Measurements from ENCODE around the gene PLEKHA7.

Gene PLEKHA7

DNA sequence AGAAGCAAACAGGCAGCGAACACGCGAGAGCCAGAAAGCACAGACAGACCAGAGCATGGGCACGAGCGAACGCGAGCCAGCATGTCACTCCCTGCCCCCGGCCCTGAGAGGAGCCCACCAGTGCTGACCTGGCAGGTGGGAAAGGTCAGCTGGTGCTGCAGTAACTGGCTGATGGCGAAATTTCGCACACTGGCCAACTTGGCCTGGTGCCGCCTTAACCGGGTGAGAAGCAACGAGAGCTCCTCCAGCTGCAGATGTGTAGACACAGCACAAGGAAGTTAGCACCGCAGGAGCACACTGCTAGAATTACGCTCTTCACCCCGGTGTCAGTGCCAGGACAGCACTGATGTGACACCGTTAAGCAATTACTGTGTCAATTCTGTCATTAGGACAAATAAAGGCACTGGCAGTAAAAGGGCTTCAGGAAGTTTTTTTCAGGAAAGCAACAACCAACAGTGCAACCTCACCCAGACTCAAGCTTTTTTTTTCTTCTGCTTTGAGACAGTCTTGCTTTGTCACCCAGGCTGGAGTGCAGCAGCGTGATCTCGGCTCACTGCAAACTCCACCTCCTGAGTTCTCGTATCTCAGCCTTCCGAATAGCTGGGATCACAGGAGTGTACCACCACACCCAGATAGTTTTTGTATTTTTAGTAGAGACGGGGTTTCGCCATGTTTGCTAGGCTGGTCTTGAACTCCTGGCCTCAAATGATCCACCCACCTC, 199.0 kb downstream of the PLEKHA7 start:
- peak in 31 of 56 donors; percentile 15 to 56 (median 29) for DNase-seq

- DNase-seq: no peak
These were observed 199.7 kb downstream of the PLEKHA7 start for GRCh38 chr11:16814410-16815046.

DNA sequence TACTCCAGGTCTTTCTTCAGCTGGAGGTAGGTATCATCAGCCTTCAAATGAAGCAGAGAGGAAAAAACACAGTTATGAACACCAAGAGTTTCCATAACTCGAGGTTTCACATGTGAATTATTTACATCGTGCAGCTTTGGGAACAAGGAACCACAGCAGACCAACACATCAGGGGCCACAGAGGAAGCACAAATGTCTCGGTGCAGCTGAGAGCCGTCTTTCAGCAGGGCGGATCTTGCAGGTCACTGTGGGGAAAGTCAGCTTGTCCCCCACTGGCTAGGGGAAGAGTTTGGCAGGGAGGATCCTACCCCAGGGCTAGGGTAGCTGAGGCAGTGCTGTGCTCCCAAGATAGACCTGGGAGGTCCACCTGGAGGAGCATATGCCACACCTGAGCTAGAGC, 201.1 kb downstream of the PLEKHA7 start:
- no peak for DNase-seq

DNA sequence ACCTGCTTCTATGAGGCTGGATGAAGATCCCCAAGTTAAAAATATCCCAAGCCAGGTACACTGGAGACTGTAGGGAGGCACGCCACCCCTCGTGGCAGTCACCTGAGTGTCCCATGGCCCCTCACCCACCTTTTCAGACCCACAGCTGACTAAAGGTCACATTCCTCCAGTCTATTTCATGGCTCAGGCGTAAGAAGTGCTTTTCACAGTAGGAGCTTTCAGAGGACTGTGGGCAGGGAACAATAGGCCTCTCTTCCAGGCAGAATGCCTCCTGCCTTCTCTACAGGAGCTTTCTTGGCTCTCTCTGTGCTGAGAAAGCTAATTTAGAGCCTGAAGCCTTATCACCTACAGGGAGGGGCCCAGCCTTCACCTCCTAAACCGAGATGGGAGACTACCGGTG, 201.9 kb downstream of the PLEKHA7 start:
- DNase-seq: peak in 7 of 56 donors; percentile 8 to 35 (median 20)

GRCh38 chr11:16811136-16812020, 202.8 kb downstream of the PLEKHA7 start:
- DNase-seq: no peak

DNA sequence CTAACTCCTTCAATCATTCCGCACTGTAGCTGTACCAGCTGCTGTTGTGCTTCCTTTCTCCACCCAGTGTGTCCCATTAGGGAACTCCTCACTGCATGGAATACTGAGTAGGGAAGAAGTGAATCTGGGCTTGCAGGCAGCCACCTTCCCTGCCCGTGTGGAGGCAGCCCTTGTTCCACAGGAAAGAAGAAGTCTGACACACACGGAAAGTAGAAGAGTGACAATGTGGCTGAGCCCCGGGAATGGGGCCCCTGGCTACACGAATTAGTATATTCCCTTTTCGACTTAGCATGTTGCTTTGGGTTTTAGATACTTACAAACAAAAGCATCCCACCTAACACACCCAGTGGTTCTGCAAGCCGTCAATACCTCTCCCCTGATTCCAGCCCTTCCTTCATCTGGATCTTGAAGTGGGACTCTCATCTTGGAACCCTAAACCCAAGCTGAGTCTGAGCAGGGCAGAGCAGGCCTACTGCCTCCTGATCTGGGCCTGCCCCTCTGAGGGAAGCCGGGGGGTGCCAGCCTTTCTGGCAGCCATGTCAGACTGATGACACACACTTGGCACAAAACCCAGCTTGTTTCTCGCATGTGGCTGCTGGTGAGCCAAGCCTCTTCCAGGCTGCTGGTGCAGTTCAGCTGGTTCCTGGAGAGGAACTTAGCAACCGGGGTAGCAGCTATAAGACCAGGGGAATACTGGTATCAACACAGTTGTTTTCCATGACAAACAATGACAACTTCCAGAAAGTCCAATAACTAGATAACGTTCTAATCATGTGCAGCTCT, 204.1 kb downstream of the PLEKHA7 start:
- peak in 53 of 56 donors; percentile 12 to 82 (median 59) for DNase-seq

- DNase-seq: peak in 2 of 56 donors; percentile 8 to 41
These were observed 206.9 kb downstream of the PLEKHA7 start for GRCh38 chr11:16807306-16807705.

GRCh38 chr11:16806791-16807190, 207.4 kb downstream of the PLEKHA7 start:
- DNase-seq: peak in 22 of 56 donors; percentile 11 to 67 (median 28)

GRCh38 chr11:16805938-16806337, 208.3 kb downstream of the PLEKHA7 start:
- DNase-seq: no peak

GRCh38 chr11:16804104-16804947, 209.9 kb downstream of the PLEKHA7 start:
- DNase-seq: no peak

DNA sequence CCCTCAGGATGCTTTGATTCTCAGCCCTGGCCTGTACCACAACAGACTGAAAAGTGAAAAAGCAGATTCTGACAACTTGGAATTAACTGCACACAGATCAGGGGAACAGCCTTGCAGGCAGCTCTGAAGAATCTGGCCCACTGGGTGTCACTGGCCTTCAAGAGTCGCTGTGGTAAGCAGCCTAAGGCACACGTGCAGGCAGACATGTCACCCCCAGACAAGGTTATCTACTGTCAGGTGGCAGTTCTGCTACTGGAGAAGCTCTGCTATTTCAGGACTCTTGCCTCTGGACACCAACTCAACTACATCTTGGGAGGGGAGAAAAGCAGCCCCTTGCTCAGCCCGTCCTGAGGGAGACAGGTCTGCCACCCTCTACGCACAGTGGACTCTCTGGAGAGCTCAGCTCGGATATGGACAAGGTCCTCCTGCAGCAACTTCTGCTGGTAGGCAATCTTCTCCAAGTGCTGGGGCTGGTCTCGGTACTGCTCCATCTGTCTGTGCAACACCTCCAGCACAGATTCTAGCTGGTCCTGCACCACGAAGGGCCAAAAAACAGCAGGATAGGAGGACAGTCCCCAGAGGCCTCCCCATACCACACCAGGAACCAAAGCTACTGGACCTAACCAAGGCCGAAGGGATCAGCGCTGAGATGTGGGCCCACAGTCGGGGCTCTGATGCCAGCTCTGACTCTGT, 212.8 kb downstream of the PLEKHA7 start:
- no peak for DNase-seq

- DNase-seq: no peak
These were observed 213.8 kb downstream of the PLEKHA7 start for GRCh38 chr11:16800382-16800781.

- DNase-seq: no peak
These were observed 214.3 kb downstream of the PLEKHA7 start for GRCh38 chr11:16799890-16800289.

DNA sequence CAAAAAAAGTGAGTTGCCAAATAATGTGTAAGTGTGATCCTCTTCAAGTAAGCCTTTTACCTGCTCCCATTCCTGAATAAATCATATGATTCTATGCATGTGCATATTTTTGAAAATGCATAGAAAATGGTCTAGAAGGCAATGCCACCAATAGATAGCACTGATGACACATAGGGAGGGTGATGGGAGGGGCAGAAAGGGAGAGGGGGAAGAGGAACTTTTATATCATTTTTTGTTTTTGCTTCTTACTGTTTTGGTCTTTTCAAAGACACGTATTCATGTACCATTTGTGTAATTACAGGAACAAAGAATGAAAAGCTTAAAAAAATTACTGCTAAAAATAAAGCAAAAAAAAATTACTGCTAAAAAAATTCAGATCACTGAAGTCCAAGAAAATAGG, 215.0 kb downstream of the PLEKHA7 start:
- DNase-seq: no peak

GRCh38 chr11:16797776-16798175, 216.4 kb downstream of the PLEKHA7 start:
- no peak for DNase-seq

DNA sequence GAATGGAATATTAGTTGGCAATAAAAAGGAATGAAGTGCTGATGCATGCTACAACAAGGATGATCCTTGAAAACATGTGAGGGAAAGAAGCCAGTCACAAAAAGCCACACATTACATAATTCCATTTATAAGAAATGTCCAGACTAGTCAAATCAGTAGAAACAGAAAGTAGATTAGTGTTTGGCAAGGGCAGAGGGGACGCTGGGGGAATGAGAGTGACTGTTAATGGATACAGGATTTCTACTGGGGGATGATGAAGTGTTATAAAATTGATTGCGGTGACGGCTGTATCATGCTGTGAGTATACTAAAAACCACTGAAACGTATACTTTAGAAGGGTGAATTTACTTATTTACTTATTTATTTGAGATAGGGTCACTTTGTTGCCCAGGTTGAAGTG, 217.9 kb downstream of the PLEKHA7 start:
- DNase-seq: no peak

DNA sequence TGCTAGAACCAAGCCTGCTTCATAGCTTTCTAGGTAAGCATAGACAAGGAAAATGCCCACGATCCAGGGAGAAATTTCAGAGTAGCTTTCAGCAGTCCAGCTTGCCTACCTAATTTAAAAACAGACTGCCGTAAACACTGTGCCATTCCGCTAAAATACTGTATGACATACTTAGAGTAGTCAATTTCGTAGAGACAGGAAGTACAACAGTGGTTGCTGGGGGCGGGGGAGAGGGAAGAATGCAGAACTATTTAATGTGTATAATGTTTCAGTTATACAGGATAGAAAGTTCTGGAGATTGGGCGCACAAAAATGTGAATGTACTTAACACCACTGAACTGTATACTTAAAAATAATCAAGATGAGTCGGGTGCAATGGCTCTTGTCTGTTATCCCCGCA, 219.1 kb downstream of the PLEKHA7 start:
- DNase-seq: no peak

GRCh38 chr11:16794047-16794818, 220.0 kb downstream of the PLEKHA7 start:
- DNase-seq: no peak

DNA sequence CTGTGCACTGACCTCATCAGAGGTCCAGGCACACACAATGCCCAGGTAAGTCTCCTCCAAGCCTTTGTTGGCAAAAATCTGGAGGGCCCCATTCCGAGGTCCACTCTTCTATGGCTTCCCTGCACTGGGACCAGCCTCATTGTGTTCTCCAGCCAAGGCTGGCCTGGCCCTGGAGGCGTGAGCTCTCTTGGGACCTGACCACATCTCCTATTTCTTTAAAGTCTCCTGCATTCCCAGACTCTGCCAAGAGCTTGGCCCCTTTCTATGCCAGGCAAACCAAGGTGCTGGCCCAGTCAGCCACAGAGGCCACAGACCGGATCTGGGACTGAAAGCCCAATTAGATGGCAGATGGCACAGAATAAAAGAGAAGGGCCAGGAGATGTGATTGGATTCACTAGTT, 220.7 kb downstream of the PLEKHA7 start:
- DNase-seq: no peak
